Fibroblast of the aortic adventitia (primary cell): Measurements from ENCODE around the gene MYBBP1A. TPM values are rescaled to one million over a fixed set of nuclear protein-coding genes. Genes with fewer than 3 reads are reported as not detected.

Source experiments
- DNase-seq: peaks from one replicate; pipeline ENCODE4 v3.0.0-alpha.2; 2010; ENCODE audit warnings: low read depth
- H3K4me3 ChIP-seq: 2 replicates; pipeline ENCODE4 v1.5.1; 2011; ENCODE audit warnings: low read depth, mild to moderate bottlenecking, control low read depth, low read length, moderate library complexity
- CTCF ChIP-seq: IDR thresholded peaks from 2 replicates; pipeline ENCODE4 v1.5.1; 2011; ENCODE audit warnings: mild to moderate bottlenecking, low read length, control low read depth, inconsistent platforms; ENCODE audit not compliant: insufficient read depth
- total RNA-seq: library from RNA; depleted of rRNA; stranded (reverse); fragments of >200 nt; gene quantifications from 2 replicates; pipeline ENCODE4 v1.2.3, GENCODE V29; 2012; ENCODE audit warnings: low replicate concordance

Gene MYBBP1A
- total RNA-seq, 1 donor: 51.0 TPM

- DNase-seq: no peak
- no peak for TF ChIP-seq CTCF
- H3K4me3 ChIP-seq: no peak within 1 kb of the TSS
These were observed 5.2 kb upstream of the MYBBP1A start, which contains the start of gene GGT6 for GRCh38 chr17:4560421-4560820. Gene GGT6 (minus strand): TSS chr17:4560577. CDS start chr17:4560521, 56 bp downstream.

- no peak overlapping the region for H3K4me3 ChIP-seq
- no peak for DNase-seq
These were observed 4.8 kb upstream of the MYBBP1A start for GRCh38 chr17:4559966-4560365.

GRCh38 chr17:4559139-4559791 is 4.1 kb upstream of the MYBBP1A start:
- DNase-seq: no peak
- TF ChIP-seq CTCF: no peak
- no peak overlapping the region for H3K4me3 ChIP-seq

More at GRCh38 chr17:4559966-4560365, 4.8 kb upstream of the MYBBP1A start:
- no peak for TF ChIP-seq CTCF

GRCh38 chr17:4558347-4558971 is 3.3 kb upstream of the MYBBP1A start:
- H3K4me3 ChIP-seq: no peak overlapping the region
- DNase-seq: no peak
- no peak for TF ChIP-seq CTCF

GRCh38 chr17:4557626-4558346 is 2.6 kb upstream of the MYBBP1A start:
- DNase-seq: no peak
- H3K4me3 ChIP-seq: no peak overlapping the region
- TF ChIP-seq CTCF: no peak

GRCh38 chr17:4556996-4557395 is 1.8 kb upstream of the MYBBP1A start:
- DNase-seq: no peak
- no peak for TF ChIP-seq CTCF
- H3K4me3 ChIP-seq: no peak overlapping the region
